Islet precursor cell (in vitro differentiated cells): ENCODE data around the gene CYP2C9.
A peak's percentile ranks its signal among the peaks of the same experiment; 100 is the strongest.
"Not testable (repeated sequence)": the region's sequence is repeated elsewhere in the genome, so short reads cannot be mapped to it uniquely, and the experiment has no call there.

ENCODE experiments used
- DNase-seq: peaks from one replicate; pipeline ENCODE4 v3.0.0-alpha.2; 2018

CYP2C9 gene

DNA sequence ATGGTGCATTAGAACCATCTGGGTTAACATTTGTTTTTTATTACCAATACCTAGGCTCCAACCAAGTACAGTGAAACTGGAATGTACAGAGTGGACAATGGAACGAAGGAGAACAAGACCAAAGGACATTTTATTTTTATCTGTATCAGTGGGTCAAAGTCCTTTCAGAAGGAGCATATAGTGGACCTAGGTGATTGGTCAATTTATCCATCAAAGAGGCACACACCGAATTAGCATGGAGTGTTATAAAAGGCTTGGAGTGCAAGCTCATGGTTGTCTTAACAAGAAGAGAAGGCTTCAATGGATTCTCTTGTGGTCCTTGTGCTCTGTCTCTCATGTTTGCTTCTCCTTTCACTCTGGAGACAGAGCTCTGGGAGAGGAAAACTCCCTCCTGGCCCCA lies at the start of gene CYP2C9:
Gene CYP2C9 (plus strand): TSS at position 276 of the 400 bp plus-strand sequence. CDS start 25 bp downstream, at position 301.
- DNase-seq, result no peak

DNA sequence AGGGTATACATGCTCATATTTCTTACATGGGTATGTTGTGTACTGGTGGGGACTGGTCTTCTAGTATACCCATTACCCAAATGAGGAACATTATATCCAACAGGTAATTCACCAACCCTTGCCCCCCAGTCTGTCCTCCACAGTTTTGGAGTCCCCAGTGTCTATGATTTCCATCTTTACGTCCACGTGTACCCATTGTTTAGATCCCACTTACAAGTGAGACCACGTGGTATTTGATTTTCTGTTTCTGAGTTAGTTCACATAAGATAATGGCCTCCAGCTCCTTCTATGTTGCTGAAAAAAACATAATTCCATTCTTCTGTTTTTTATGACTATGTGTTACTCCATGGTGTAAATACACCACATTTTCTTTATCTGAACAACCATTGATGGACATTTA lies 49.3 kb upstream of the CYP2C9 start:
- DNase-seq, result no peak

DNA sequence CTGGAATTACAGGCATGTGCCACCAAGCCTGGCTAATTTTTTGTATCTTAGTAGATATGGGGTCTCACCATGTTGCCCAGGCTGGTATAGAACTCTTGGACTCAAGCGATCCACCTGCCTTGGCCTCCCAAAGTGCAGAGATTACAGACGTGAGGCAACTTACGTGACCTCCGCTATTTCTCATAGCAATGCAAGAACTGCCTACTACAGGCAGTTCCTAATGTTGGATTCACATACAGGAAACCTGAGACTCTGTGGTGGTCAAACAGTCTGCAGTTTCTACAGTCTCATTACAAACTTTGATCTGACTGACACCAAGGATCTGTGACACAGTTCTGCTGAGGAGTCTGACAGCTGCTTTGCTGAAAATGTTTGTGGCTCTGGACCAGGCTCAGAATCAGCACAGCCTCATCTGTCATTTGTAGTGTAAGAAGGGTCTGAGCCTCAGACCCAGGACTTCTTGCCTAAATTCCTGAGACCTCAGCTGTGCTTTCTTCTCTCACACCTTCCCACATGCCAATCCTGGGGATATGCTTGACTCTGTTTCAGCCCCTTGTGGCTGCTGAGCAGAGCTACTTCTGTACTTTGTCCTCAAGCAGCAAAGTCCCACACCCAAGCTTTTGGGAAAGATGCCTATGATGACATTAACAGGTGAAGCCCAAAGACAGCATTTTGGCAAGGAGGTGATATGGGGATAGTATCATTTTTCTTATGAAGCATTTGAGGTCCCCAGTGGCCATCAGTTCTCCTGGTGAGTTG lies 48.0 kb upstream of the CYP2C9 start:
- DNase-seq, result no peak

DNA sequence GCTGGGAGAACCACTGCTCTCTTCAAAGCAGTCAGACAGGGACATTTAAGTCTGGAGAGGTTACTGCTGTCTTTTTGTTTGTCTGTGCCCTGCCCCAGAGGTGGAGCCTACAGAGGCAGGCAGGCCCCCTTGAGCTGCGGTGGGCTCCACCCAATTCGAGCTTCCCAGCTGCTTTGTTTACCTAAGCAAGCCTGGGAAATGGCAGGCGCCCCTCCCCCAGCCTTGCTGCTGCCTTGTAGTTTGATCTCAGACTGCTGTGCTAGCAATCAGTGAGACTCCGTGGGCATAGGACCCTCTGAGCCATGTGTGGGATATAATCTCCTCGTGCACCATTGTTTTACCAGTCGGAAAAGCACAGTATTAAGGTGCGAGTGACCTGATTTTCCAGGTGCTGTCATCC lies 40.0 kb upstream of the CYP2C9 start:
- not testable (repeated sequence) for DNase-seq

DNA sequence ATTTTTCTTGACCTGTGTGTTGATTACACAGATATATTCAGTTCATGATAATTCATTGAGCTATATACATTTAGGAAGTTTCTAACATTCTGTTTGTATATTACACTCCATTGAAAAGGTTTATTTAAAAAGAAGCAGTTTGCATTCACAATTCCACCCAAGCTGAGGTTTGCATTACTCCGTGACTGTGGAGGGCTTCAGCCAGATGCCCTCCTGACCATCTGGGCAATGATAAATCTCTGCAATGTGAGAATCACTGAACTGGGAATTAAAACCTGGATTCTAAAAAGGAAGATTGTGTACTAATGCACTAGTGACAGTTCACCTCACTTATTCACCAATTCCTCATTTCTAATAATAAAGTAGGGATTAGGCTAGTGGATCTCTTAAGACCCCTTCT lies 36.4 kb upstream of the CYP2C9 start:
- no peak for DNase-seq

DNA sequence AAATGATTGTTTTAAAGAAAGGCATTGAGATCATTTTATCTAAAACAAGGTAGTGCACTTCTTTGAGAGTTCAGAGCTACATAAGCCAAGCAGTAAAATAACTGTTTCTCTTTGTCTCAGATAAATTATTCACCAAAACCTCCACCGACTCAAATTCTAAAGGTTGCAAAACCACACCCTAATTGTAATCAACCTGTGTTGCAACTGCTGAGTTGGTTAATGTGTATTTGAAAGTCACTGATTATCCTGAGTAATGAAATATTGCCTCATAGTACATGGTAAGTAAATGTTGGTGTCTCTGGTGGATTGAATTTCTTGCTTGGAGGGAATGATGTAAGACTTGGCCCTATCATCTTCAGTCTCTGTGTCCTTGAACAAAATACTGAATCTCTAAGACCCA lies 35.9 kb upstream of the CYP2C9 start:
- DNase-seq, result no peak

DNA sequence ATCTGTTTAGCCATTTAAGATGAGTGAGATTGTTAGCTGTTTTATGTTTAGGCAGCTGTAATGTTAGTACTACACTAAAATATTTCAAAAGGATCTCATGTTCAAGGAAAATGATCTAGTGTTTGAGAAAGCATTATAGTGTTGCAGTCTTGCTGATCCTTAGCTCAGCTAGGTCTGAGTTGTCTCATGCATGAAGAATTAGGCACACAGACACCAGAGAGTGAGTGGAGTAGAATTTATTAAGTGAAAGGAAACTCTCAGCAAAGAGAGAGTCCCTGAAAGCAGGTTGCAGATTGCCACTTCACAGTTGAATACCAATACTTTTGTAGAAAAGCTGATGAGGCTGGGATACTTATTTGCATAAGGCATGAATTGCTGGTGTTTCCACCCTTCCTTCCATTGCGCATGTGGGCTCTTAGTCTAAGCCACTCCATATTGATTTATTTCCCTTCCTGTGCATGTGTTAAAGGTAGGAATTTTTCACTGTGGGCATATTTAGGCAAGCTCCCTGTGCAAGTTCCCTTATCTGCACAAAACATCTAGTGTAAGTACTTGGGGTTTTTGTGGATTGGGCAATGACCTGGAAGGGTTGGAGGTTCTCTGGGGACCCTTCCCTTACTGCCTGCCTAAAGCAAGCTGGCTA lies 33.8 kb upstream of the CYP2C9 start:
- DNase-seq, result not testable (repeated sequence)

DNA sequence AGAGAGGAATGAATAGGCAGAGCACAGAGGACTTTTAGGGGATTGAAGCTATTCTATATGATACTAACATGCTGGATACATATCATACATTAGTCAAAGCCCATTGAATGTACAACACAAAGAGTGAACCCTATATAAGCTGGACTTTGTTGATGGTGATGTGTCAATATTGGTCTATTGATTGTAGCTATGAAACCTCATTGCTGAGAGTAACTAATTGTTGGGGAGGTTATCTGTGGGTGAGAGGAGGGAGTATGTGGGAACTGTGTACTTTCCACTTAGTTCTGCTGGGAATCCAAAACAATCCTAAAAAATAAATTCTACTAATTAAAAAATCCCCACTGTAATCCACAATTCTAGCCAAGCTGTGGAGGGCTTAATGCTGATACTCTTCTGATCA lies 22.0 kb upstream of the CYP2C9 start:
- DNase-seq, result no peak

DNA sequence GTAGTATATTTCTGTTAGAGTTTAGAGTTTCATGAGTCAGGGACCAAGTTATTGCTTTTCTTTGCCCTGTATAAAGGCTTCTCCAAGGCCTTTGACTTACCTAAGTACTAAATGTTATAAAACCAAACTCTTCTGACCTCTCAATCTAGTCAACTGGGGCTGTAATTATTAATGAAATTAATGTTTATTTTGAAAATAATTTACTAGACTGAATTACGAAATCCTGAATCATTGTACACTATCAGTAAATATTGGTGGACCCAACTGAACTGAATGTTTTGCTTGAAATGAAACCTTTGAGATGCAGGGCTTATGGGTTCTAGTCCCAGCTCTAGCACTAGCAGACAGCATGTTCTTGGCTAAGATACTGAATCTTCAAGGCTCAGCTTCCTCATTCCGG lies 1.7 kb upstream of the CYP2C9 start:
- DNase-seq, result no peak

DNA sequence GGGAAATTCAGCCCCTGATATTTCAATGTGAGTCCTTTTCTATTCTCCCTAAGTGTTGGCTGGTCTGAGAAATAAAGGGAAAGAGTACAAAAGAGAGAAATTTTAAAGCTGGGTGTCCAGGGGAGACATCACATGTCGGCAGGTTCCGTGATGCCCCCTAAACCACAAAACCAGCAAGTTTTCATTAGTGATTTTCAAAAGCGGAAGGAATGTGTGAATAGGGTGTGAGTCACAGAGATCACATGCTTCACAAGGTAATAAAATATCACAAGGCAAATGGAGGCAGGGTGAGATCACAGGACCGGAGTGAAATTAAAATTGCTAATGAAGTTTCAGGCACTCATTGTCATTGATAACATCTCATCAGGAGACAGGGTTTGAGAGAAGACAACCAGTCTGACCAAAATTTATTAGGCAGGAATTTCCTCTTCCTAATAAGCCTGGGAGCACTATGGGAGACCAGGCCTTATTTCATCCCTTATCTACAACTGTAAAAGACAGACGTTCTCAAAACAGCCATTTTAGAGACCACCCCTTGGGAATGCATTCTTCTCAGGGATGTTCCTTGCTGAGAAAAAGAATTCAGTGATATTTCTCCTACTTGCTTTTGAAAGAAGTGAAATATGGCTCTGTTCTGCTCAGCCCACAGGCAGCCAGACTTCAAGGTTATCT lies 5.1 kb downstream of the CYP2C9 start:
- DNase-seq, result not testable (repeated sequence)

DNA sequence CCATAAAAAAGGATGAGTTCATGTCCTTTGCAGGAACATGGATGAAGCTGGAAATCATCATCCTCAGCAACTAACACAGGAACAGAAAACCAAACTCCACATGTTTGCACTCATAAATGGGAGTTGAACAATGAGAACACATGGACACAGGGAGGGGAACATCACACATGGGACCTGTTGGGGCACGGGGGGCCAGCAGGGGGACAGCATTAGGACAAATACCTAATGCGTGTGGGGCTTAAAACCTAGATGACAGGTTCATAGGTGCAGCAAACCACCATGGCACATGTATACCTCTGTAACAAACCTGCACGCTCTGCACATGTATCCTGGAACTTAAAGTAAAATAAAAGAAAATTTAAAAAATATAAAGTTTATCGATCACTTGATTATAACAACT lies 7.7 kb downstream of the CYP2C9 start:
- not testable (repeated sequence) for DNase-seq

DNA sequence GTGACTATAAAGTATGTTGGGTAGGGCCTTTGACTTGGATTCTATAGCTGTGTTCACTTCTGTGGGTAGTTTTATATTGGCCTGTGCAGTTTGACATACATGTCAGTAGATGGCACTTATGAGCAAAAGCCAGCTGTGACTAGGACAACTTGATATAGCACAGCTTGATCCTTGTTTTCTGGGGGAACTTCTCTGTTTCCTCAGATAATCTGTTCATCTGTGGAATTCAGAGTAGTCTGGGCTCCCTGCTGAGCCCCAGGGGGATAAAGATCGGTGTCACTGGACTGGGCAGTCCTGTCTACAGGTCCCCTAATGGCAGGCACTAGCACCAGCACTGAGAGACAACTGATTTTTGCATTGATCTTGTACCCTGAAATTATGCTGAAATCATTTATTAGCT lies 25.4 kb downstream of the CYP2C9 start:
- DNase-seq, result peak; percentile 87

DNA sequence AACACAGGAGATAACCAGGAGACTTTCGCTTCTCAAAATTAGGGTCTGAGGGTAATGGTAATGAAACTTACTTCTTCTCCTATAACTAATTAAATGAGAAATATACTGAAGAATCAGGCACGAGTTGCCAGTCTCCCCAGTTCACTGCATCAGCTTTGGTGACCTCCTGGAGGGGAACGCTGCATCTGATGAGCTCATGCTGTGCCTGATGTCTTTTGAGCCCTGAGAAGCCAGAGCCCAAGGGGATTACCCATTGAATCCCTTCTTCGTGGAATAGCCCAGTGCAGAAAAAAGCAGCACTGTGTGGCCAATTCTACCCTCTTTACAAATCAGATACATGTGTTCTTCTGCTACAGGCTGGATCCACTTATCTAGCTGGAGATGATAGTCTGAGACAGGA lies 45.1 kb downstream of the CYP2C9 start:
- no peak for DNase-seq

DNA sequence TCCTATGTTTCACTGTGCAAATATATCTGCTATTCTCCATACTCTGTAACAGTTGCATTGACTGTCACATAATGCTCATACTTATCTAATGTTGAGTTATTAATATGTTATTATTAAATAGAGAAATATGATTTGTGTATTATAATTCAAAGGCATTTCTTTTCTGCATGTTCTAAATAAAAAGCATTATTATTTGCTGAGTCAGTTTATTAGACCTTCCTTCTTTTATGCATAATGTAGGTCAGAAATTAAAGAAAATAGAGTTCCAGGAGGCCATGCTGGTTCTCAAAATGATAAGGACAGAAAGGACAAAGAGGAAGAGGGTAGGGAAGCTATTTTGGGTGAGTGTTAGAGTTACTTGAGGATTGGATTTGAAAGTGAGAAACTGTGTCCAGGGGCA lies 50.7 kb downstream of the CYP2C9 start:
- DNase-seq, result no peak

DNA sequence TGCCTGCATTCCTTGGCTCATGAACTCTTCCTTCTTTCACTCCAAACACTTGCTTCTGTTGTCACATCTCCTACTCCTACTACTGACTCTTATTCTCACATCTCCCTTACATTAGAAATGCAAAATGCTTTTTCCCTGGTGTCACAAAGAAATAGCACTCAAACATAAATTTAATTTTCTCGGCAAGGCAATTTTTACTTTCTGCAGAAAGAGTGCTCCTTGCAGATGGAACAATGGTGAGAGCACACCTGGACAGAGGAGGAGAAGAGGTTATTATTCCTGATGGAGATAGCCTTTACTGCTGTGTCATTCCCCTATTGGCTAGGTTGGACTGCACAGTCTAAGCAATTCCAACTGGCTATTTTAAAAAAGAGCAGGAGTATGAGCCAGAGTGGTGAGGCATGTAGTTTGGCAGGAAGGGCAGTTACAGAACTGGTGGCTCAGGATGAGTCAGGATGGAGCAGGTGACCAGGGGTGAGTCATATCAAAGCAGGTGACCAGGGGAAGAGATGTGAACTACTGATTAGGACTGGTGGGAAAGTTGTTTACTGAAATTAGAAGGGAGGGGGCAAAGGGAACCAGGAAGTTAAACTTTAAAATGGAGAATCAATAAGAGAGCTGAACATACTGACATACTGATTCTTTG lies 52.9 kb downstream of the CYP2C9 start:
- peak; percentile 97 for DNase-seq

DNA sequence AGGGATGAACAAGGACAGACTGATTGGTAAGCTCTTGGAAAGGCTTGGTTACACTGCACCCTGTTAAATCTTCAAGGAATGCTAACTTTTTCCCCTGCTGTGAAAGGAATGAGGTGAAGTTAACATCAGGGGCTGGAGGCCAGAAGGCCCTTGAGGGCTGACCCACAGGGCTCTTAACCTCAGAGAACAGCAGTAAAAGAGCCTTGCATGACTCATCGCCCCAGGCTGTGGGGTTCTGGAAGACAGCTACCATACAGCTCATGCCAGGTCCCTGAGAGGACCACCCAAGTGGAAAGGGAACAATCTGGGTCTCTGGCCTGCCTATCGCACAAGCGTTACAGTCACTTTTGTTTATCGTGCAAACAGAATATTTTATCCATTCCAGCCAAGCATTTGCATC lies 54.4 kb downstream of the CYP2C9 start:
- DNase-seq, result peak; percentile 98

DNA sequence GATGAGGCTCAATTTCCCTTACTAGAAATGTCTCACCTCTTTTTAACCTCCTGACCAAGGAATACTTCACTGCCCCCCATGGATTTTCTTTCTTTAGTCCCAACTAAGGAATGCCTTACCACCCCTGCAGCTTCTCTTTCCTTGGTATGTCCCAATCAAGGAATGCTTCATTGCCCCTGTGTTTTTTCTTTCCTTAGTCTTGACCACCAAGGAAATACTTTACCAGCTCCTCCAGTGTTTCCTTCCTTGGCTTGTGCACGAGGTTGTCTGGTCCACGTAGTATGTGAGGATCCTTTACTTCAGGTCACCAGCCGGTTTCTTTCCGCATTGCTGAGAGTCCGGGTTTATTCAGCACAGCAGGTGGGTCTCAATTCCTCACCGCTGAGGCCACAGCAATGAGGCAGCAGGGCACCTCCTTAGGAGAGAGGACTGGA lies 59.3 kb downstream of the CYP2C9 start:
- DNase-seq, result no peak

DNA sequence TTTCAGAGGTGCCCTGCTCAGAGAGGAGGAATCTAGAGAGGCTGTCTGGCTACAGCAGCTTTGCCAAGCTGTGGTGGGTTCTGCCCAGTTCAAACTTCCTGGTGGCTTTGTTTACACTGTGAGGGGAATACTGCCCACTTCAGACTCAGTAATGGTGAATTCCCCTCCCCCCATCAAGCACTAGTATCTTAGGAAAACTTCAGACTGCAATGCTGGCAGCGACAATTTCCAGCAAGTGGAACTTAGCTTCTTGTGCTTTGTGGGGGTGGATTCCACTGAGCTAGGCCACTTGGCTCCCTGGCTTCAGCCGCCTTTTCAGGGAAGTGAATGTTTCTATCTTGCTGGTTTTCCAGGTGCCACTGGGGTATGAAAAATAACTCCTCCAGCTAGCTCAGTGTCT lies 88.0 kb downstream of the CYP2C9 start:
- DNase-seq, result no peak

DNA sequence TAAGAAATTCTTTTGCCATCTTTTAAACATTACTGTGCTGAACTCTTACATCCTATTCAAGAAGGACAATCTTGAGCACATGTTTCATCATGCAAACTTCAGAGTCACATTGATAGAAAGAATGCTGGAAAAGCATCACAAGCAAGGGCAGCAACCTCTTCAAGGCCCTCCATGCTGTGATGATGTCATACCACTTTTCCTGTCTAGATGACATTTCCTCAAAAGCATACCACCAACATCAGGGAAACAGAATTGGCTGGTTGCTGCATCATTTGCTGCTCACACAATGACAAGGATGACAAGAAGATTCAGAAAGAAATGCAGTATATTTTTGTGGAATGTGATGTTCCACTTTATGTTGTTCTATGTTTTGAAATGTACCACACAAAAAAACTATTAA lies 93.2 kb downstream of the CYP2C9 start:
- DNase-seq, result no peak

DNA sequence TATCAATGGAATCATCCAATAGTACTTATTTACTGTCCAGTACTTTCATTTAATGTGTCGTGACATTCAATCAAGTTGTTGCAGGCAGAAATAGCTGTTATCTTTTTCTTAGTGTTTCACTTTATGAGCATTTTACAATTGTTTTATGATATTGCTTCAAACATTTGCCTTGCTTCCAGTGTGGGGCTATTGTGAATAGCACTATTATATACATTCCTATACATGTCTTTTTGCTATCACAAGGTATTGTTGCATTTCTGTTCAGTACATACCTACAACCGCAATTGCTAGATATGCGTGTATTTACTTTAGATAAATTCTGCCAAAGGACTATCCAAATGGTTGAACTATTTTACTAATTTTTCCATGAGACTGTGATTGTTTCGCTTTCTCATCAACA lies 95.9 kb downstream of the CYP2C9 start:
- DNase-seq, result no peak

DNA sequence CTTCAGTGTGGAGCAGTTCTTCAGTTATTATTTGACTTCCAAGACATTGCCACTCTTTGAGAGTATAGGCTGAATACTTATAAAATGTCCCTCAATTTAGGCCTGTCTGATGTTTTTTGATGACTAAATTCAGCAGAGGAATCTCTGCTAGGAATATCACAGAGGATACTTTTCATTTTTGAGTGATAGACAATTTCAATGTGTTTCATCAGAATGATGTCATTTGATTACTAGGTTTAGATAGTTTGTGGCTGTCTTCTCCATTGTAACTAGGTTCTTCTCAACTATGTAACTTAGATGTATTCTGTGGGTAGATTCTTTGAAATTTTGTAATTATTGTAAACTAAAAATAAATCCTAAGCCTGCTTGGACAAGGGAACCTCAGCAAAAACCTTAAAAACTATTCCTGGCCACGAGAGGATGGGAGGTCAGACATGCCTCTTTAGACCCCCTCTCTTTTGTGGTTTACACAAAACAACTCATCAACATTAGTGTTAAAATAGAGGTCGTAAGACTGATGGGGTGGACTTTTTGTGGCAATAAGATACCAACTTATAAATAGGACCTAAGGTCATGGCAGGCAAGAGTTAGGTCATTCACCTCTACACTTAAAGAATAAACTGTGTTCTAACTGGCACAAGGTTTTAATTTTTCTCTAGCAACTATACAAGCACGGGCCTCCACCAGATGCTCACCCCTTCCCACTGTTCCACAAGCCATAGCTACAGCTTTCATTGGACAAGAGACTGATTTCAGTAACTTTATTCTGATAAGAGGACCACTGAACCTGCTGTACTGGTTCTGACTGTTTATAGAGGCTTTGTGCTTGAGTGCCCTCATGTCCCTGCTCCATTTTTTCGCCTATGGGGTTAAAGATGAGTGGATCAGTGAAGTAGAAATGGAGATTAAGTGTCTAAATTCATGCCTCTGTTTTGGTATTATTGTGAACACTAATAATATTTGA lies 97.2 kb downstream of the CYP2C9 start:
- no peak for DNase-seq

DNA sequence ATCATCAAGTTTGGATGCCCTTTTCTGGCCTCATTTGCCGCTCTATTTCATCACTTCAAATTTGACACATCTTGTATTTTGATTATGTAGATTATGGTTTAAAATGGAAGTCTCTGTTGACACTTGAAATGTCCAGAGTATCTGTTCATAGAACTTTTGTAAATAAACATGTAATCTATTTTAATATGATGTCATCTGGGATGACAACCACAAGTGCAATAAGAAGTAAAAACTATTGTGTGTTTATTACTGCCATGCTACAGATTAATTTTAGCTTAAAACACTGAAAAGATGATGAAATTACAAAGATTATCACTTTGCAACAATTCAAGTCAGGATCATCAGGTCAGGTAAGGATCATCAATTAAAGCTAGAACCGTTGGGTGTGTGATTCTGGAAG lies 100.8 kb downstream of the CYP2C9 start:
- no peak for DNase-seq
